ENCODE results near the gene KDM6A. TPM values are rescaled to one million over a fixed set of nuclear protein-coding genes. Genes with fewer than 3 reads are reported as not detected.
"Not testable (repeated sequence)": the region's sequence is repeated elsewhere in the genome, so short reads cannot be mapped to it uniquely, and the experiment has no call there.

The KDM6A gene
- total RNA-seq, 2 donors from 2014 or later = 53.9 to 60.7 TPM

GRCh38 chrX:44997282-44997812, 124.4 kb downstream of the KDM6A start:
- H3K27me3 Mint-ChIP-seq = no peaks in the 10 kb centered on the region
- H3K4me1 Mint-ChIP-seq = peaks cover 39% of the 10 kb centered on the region

GRCh38 chrX:44997888-44998287, 124.9 kb downstream of the KDM6A start:
- H3K4me1 Mint-ChIP-seq = peaks cover 37% of the 10 kb centered on the region
- peak; percentile 25 for ATAC-seq
- H3K27me3 Mint-ChIP-seq = no peaks in the 10 kb centered on the region
- H3K9me3 ChIP-seq (ENCODE audit: control insufficient read depth, low read length, poor library complexity, severe bottlenecking) = no peaks in the 10 kb centered on the region
- H3K36me3 Mint-ChIP-seq (ENCODE audit: low read depth) = no peaks in the 10 kb centered on the region
- H3K27ac Mint-ChIP-seq = peak overlapping the region; percentile 88
- peak overlapping the region; percentile 85 for H3K4me3 Mint-ChIP-seq
- no peak for DNase-seq

More at GRCh38 chrX:44997282-44997812, 124.4 kb downstream of the KDM6A start:
- peak overlapping the region; percentile 88 for H3K27ac Mint-ChIP-seq
- H3K9me3 ChIP-seq (ENCODE audit: control insufficient read depth, low read length, poor library complexity, severe bottlenecking) = no peaks in the 10 kb centered on the region
- ATAC-seq (peak; percentile 25), DNase-seq (no peak)
- H3K36me3 Mint-ChIP-seq (ENCODE audit: low read depth) = no peaks in the 10 kb centered on the region
- peak overlapping the region; percentile 85 for H3K4me3 Mint-ChIP-seq

GRCh38 chrX:44999237-44999636, 126.2 kb downstream of the KDM6A start:
- H3K27ac Mint-ChIP-seq; H3K27me3 Mint-ChIP-seq; DNase-seq; H3K36me3 Mint-ChIP-seq (ENCODE audit: low read depth); H3K9me3 ChIP-seq (ENCODE audit: control insufficient read depth, low read length, poor library complexity, severe bottlenecking): not testable (repeated sequence)
- Mint-ChIP-seq H3K4me3 (peak overlapping the region; percentile 3), H3K4me1 (peaks cover 40% of the 10 kb centered on the region)
- peak; percentile 30 for ATAC-seq

GRCh38 chrX:44999872-45000271, 126.9 kb downstream of the KDM6A start:
- not testable (repeated sequence) for H3K27me3 Mint-ChIP-seq; ATAC-seq; DNase-seq; H3K36me3 Mint-ChIP-seq (ENCODE audit: low read depth); H3K4me3 Mint-ChIP-seq; H3K27ac Mint-ChIP-seq; H3K9me3 ChIP-seq (ENCODE audit: control insufficient read depth, low read length, poor library complexity, severe bottlenecking)
- H3K4me1 Mint-ChIP-seq = peaks cover 37% of the 10 kb centered on the region

GRCh38 chrX:45001048-45001447, 128.1 kb downstream of the KDM6A start:
- H3K36me3 Mint-ChIP-seq (ENCODE audit: low read depth) = peaks cover 2% of the 10 kb centered on the region
- ATAC-seq = no peak
- no peaks in the 10 kb centered on the region for H3K27me3 Mint-ChIP-seq
- peaks cover 37% of the 10 kb centered on the region for H3K4me1 Mint-ChIP-seq
- H3K9me3 ChIP-seq (ENCODE audit: control insufficient read depth, low read length, poor library complexity, severe bottlenecking) = no peaks in the 10 kb centered on the region
- DNase-seq = no peak
- peak overlapping the region; percentile 78 for H3K4me3 Mint-ChIP-seq
- peak overlapping the region; percentile 32 for H3K27ac Mint-ChIP-seq

- ATAC-seq (no peak), DNase-seq (no peak)
- no peak overlapping the region for H3K4me3 Mint-ChIP-seq
- H3K27me3 Mint-ChIP-seq = no peaks in the 10 kb centered on the region
- H3K4me1 Mint-ChIP-seq = peaks cover 28% of the 10 kb centered on the region
- peaks cover 2% of the 10 kb centered on the region for H3K36me3 Mint-ChIP-seq (ENCODE audit: low read depth)
- H3K27ac Mint-ChIP-seq = no peak overlapping the region
- no peaks in the 10 kb centered on the region for H3K9me3 ChIP-seq (ENCODE audit: control insufficient read depth, low read length, poor library complexity, severe bottlenecking)
These were observed 130.1 kb downstream of the KDM6A start for GRCh38 chrX:45003085-45003484.

- DNase-seq = no peak
- no peaks in the 10 kb centered on the region for H3K9me3 ChIP-seq (ENCODE audit: control insufficient read depth, low read length, poor library complexity, severe bottlenecking)
- no peak for ATAC-seq
- no peak overlapping the region for H3K4me3 Mint-ChIP-seq
- H3K27me3 Mint-ChIP-seq = no peaks in the 10 kb centered on the region
- no peak overlapping the region for H3K27ac Mint-ChIP-seq
- peaks cover 2% of the 10 kb centered on the region for H3K36me3 Mint-ChIP-seq (ENCODE audit: low read depth)
- peaks cover 20% of the 10 kb centered on the region for H3K4me1 Mint-ChIP-seq
These were observed 133.2 kb downstream of the KDM6A start for GRCh38 chrX:45006002-45006800.

- H3K27me3 Mint-ChIP-seq = no peaks in the 10 kb centered on the region
These were observed 134.6 kb downstream of the KDM6A start for GRCh38 chrX:45007598-45007997.

GRCh38 chrX:45009371-45010000, 136.5 kb downstream of the KDM6A start:
- Mint-ChIP-seq H3K36me3 (ENCODE audit: low read depth) (no peaks in the 10 kb centered on the region), H3K27me3 (no peaks in the 10 kb centered on the region), H3K4me3 (no peak overlapping the region), H3K4me1 (peaks cover 14% of the 10 kb centered on the region), H3K27ac (peak overlapping the region; percentile 34)
- no peak for DNase-seq
- ATAC-seq = no peak
- H3K9me3 ChIP-seq (ENCODE audit: control insufficient read depth, low read length, poor library complexity, severe bottlenecking) = no peaks in the 10 kb centered on the region

More at GRCh38 chrX:45007598-45007997, 134.6 kb downstream of the KDM6A start:
- H3K4me3 Mint-ChIP-seq = peak overlapping the region; percentile 33
- DNase-seq = no peak
- H3K36me3 Mint-ChIP-seq (ENCODE audit: low read depth) = peaks cover 2% of the 10 kb centered on the region
- peaks cover 17% of the 10 kb centered on the region for H3K4me1 Mint-ChIP-seq
- H3K27ac Mint-ChIP-seq = peak overlapping the region; percentile 66
- peak; percentile 57 for ATAC-seq
- H3K9me3 ChIP-seq (ENCODE audit: control insufficient read depth, low read length, poor library complexity, severe bottlenecking) = no peaks in the 10 kb centered on the region

- Mint-ChIP-seq H3K4me1 (peaks cover 16% of the 10 kb centered on the region), H3K27ac (no peak overlapping the region), H3K36me3 (ENCODE audit: low read depth) (no peaks in the 10 kb centered on the region), H3K4me3 (no peak overlapping the region), H3K27me3 (no peaks in the 10 kb centered on the region)
- DNase-seq (no peak), ATAC-seq (no peak)
- H3K9me3 ChIP-seq (ENCODE audit: control insufficient read depth, low read length, poor library complexity, severe bottlenecking) = no peaks in the 10 kb centered on the region
These were observed 138.1 kb downstream of the KDM6A start for GRCh38 chrX:45011131-45011530.

GRCh38 chrX:45011597-45011996, 138.6 kb downstream of the KDM6A start:
- no peak for DNase-seq
- Mint-ChIP-seq H3K4me3 (no peak overlapping the region), H3K27me3 (no peaks in the 10 kb centered on the region), H3K27ac (no peak overlapping the region), H3K36me3 (ENCODE audit: low read depth) (no peaks in the 10 kb centered on the region), H3K4me1 (peaks cover 16% of the 10 kb centered on the region)
- ATAC-seq = no peak
- H3K9me3 ChIP-seq (ENCODE audit: control insufficient read depth, low read length, poor library complexity, severe bottlenecking) = no peaks in the 10 kb centered on the region

- Mint-ChIP-seq H3K27ac (no peak overlapping the region), H3K4me1 (peaks cover 21% of the 10 kb centered on the region), H3K4me3 (no peak overlapping the region), H3K36me3 (ENCODE audit: low read depth) (no peaks in the 10 kb centered on the region), H3K27me3 (no peaks in the 10 kb centered on the region)
- no peaks in the 10 kb centered on the region for H3K9me3 ChIP-seq (ENCODE audit: control insufficient read depth, low read length, poor library complexity, severe bottlenecking)
- DNase-seq (no peak), ATAC-seq (no peak)
These were observed 145.0 kb downstream of the KDM6A start for GRCh38 chrX:45017946-45018345.

GRCh38 chrX:45022150-45022549, 149.2 kb downstream of the KDM6A start:
- H3K4me1 Mint-ChIP-seq = peaks cover 26% of the 10 kb centered on the region
- H3K27ac Mint-ChIP-seq = no peak overlapping the region
- H3K9me3 ChIP-seq (ENCODE audit: control insufficient read depth, low read length, poor library complexity, severe bottlenecking) = no peaks in the 10 kb centered on the region

More at GRCh38 chrX:45022150-45022549, 149.2 kb downstream of the KDM6A start:
- Mint-ChIP-seq H3K27me3 (no peaks in the 10 kb centered on the region), H3K36me3 (ENCODE audit: low read depth) (no peaks in the 10 kb centered on the region), H3K4me3 (no peak overlapping the region)
- no peak for DNase-seq
- ATAC-seq = no peak
